NCI-H82 treated with DMSO at 0.1 percent for 48 hours (cell line): Measurements from ENCODE around the gene MLNR.

Source experiments
- DNase-seq: peaks from one replicate; lab custom pipeline; 2025; ENCODE audit not compliant: unreplicated experiment; lab: John Stamatoyannopoulos, UW

The MLNR gene, protein sequence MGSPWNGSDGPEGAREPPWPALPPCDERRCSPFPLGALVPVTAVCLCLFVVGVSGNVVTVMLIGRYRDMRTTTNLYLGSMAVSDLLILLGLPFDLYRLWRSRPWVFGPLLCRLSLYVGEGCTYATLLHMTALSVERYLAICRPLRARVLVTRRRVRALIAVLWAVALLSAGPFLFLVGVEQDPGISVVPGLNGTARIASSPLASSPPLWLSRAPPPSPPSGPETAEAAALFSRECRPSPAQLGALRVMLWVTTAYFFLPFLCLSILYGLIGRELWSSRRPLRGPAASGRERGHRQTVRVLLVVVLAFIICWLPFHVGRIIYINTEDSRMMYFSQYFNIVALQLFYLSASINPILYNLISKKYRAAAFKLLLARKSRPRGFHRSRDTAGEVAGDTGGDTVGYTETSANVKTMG

DNA sequence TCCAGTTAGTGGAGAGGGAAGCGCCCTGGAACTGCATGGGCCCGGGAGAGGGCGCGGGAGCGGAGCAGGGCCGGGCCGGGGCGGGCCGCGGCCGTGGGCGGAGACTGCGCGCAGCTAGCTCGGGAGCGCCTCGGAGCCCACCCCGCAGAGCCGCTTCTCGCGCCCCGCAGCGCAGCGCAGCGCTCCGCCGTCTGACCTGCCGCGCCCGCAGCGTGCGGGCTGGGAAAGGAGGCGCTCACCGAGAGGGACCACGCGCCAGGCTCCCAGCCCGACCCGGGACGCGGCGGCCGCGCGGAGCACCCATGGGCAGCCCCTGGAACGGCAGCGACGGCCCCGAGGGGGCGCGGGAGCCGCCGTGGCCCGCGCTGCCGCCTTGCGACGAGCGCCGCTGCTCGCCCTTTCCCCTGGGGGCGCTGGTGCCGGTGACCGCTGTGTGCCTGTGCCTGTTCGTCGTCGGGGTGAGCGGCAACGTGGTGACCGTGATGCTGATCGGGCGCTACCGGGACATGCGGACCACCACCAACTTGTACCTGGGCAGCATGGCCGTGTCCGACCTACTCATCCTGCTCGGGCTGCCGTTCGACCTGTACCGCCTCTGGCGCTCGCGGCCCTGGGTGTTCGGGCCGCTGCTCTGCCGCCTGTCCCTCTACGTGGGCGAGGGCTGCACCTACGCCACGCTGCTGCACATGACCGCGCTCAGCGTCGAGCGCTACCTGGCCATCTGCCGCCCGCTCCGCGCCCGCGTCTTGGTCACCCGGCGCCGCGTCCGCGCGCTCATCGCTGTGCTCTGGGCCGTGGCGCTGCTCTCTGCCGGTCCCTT is at the start of gene MLNR:
Gene MLNR (plus strand): TSS at position 303 of the 820 bp plus-strand sequence. CDS start 0 bp downstream, at position 303.
- peak; percentile 35 for DNase-seq

DNA sequence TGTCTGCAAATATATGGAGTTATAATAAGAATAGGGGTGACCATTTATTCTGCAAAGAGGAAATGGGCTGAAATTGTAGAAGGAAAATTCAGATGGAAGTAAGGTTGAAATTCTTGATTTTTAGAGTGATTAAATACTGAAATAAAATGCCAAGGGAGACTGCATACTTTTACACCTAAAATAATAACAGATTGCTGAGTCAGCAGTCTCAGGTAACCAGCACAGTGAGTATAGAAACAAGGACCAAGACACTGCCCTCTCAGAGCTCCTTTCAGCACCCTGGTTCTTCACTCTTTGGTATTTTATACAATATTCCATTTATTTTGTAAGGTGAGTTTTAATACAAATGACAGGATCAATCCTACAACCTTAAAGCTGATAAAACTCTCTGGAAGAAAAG is 48.8 kb upstream of the MLNR start:
- no peak for DNase-seq

DNA sequence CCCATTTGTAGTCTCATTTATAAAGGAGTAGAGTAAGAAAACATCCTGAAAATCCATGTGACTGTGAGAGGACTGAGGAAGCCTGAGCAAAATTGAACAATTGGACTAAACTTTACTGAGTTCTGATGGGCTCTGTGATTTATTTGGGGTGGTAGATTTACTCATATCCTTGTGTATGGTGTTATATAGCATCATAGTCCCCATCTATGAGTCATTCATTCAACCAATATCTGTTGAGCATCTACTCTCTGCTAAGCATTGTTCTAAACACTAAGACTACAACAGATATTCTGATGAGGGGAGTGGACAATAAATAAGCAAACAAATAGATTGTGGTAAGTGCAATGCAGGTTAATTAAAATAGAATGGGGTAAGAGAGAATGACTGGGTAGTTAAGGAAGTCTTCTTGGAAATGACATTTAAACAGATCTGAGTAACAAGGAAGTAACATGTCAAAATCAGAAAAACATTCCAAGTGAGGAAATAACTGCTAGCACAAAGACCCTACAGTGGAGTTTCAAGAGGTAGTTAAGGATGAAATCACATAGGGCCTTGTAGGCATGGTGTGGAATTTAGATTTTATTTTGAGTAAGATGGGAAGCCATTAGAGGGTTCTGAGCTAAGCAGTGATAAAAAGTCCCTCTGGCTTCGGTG is 36.3 kb upstream of the MLNR start:
- DNase-seq = no peak

DNA sequence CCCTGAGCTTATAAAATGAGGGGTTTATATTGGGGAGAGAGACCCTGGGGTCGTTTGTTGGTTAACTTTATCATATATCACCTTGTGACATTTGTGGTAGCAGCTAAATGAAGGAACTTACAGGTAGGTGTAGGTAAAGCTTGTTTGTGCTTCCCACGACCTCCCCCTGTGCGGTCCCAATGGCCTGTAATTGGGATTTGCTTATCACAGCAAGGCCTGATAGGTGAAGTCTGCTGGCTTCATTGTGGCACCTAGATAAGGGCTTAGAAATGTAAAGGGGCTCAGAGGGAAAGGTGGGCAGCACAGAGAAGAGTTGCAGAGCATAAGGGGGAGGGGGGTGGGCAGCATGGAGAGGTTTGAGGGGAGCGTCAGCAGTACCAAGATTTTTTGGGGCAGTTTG is 35.5 kb upstream of the MLNR start:
- no peak for DNase-seq

DNA sequence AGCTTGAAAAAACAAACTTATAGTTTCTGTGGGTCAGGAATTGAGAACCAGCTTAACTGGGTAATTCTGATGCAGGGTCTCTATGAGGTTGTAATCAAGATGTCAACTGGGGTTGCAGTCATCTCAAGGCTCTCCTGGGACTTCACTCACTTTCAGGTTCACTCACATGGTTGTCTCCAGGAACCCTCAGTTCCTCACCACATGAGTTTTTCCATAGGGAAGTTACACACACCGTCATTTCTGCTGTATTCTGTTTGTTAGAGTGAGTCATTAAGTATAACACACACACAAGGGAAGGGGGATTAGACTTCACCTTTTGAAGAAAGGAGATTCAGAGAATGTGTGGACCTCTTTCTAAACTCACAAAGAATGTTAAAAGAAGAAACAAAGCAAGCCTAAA is 34.9 kb upstream of the MLNR start:
- DNase-seq = no peak

DNA sequence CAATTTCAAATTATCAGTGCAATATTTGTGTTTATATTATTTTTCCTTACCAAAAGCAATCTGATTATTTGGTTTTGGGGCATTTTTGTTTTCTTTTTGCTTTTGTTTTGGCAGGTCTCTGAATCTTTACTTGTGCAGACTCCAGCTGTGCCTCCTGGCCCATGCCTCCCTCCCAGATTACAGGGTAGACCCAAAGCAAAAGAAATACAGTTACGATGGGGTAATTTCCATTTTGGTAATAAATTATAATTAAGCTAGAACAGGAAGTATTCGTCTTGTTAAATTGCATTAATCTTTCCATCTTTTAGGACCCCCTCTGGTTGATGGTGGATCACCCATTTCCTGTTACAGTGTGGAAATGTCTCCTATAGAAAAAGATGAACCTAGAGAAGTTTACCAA is 29.2 kb upstream of the MLNR start:
- no peak for DNase-seq

DNA sequence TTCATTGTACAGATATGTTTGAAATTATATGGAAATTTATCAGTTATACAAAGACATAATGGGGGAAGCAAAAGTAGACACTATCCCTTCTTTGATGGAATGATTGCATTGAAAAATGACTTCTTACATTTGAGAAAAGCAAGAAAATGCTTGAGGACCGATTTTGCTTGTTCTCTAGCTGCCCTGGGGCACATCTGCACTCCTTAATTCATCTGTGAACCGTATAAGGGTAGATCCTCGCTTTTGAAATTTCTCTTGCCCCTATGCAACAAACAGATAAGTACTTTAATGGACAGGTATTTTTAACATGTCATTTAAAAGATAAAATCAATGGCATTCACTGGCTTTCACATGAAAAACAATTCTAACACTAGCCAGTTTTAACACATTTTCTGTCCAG is 13.5 kb upstream of the MLNR start:
- DNase-seq = no peak

DNA sequence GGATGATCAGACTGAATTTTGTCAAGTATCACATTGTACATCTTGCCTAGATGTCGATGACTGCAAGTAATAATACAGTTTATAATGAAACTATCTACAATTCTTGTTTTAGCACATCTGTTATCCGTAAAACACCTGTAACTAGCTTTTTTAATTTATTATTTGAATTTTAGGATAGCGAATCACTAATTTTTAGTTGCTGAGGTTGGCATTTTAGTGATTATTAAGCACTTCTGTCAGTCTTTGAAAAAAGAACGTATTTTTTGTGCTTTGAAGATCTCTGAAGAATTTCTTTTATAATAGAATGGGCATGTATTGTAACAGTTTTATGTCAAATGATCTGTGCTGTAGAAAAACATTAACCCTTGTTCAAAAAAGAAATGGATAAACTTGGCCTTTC is 11.5 kb upstream of the MLNR start:
- no peak for DNase-seq

DNA sequence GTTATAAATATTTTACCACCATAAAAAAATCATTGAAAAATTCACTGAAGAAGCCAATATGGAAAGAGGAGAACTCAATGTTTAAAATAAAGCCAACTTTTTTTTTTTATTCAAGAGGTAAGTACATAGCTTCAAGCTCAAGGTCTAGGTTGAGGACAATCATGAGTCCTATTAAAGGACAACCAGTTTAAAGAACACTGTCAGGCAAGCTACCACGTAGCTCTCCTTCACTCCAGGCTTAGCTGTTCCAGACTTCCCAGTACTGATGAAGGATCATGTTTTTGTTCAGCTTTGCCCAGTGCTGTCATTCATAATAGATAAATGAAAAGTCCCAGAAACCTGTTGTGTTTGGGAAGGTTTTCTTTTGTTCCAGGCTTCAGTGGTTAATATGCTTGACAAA is 10.0 kb upstream of the MLNR start:
- no peak for DNase-seq

DNA sequence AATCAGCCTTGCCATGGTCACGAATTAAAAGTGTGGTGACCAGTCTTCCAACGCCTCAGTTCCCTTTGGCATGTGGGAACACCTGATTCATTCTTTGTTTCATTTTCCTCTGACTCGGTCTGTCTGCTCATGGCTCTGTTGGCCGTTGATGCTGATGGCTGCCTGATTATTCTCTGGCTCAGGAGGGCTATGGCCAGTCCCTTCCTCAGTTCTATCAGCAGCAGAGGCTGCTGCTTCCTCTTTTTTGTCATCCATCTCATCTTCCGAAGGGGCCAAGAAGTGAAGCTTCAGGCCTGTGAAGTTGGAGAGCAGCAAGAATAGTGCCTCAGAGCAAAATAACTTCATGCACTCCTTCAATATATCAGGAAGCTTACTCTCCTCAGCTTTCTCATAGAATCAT is 9.5 kb upstream of the MLNR start:
- DNase-seq = no peak

DNA sequence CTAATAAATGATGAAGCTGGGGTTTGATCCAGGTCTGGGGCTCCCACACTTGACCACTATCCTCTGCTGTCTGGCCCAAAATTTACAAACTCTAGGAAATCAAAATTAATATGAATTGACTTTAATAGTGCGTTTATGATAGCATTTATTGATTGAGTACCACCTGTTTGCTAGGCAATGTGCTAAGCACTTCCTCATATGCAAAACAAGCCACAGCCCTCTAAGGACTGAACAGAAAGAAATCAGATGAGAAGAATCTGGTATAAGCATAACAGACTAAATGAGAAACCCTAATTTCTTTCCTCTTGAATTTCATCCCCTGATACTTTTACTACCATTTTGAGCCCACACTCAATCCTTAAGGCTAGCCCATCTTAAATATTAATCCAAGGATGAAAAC is 6.6 kb upstream of the MLNR start:
- DNase-seq = no peak

DNA sequence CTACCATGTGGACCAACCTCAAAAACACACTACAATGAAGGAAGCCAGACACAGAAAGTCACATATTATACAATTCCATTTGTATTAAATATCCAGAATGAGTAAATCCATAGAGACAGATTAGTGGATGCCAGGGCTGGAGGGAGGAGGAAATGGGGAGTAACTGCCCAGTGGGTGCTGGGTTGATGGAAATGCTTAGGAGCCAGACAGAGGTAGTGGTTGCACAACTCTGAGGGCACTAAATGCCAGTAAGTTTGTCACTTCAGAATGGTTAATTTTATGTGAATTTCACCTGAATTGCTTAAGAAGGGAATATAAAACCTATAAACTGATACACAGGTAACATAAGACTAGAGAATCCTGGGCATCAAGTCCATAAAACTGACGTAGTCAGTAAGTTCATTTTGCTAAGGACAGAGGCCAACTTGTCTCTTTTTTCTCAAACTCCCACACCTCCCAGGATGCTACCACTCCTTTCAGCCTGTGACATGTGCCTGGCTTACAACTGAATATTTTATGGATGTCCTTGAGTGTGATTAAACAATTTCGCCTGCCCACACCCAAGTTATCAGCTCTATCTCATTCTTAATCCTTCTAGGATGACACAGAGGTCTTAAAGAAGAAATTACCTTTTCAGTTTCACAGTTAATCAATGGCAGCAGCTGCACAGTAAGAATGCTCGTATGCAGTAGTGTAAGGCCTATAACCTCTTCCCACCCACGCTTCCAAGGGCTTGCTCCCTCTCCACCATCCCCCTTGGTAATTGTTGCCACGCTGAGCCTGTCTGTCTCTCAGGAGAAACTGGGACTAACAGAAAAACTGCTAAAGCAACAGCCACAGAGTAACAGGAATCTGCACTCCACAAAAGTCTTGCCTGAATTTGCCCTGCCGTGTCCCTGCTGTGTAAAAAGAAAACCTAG is 5.9 kb upstream of the MLNR start:
- no peak for DNase-seq

DNA sequence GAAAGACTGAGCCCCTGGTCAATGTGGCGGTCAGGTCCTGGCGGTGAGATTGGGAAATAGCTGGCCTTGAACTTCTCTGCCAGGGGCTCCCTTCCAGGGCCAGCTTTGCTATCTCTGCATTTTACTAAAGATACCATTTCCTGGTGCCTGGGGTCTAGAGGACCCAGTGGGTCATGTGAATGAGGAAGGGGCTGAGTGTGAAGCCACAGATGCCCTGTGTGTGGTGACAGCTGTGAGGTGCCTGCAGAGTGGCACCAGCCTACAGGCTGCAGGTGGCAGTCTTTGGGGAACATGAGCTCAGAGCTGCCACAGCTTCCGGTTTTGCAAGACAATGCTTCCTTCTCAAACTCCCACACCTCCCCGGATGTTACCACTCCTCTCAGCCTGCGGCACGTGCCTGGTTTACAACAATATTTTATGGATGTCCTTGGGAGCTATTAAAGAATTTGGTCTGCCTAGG is 5.2 kb upstream of the MLNR start:
- no peak for DNase-seq

DNA sequence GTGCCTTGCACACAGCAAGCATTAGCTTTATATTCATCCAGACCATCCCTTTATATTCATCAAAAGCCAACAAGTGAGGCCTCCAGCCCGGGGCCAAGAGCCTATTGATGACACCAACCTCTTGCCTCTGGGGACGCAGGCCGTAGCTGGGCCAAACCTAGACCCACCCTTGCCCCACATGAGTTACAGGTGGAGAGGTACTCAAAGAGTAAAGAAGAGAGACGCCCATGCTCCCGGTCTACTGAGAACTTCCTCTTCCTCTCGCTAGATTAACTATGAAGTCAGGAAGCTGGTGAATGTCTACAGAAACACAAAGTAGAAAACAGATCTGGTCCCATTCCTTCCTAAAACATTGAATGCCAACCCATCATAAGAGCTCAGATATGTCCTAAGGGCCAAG is 3.8 kb upstream of the MLNR start:
- no peak for DNase-seq

DNA sequence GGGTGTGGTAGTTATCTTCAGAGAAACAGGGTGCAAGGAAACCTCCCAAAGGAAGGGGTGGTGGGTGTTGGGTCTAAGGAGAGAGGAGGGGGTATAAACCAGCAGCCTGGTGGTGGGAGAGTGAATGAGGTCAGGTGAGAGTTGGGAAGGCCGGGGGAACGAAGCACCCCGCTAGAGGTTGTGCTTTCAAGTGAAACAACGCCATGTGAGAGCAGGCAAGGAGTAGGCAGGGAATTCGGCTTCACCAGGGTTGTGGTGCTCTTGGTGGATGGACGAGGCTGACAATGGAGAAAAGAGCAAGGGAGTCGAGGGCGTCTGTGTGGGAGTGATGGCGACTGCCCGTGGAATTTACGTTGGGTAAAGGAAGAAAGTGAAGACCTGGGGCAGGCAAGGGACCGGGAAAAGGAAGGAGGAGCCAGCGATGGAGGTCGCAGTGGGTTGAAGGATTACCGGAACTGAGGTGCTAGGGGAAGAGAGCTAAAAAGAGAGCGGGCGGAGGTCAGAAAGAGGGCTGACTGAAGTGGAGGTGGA is 2.1 kb upstream of the MLNR start:
- DNase-seq = no peak

DNA sequence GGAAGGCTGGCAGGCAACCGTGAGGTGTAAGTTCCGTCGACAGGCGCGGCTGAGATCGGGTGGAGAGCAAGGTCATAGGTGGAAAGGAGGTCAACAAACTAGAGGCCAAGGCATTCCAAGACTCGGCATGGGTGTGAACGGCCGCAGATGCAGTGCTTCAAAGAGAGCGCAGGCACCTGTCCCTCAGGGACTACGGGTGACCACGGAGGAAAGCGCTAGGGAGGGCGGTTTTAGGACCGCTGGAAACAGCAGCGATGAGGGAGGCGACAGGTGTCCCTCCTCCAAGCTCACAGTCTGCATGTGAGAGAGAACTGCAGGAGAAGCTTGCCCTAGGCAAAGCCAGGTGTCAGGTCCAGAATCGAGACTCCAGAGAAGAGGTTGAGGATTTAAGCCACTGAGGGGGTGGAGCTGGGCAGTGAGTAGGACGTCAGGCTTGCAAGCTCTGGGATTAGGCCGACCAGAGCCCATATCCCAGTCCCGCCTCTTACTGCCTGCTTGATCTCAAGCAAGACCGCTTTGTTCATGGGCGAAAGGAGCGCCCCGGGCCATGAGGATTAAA is 1.6 kb upstream of the MLNR start:
- peak; percentile 45 for DNase-seq

DNA sequence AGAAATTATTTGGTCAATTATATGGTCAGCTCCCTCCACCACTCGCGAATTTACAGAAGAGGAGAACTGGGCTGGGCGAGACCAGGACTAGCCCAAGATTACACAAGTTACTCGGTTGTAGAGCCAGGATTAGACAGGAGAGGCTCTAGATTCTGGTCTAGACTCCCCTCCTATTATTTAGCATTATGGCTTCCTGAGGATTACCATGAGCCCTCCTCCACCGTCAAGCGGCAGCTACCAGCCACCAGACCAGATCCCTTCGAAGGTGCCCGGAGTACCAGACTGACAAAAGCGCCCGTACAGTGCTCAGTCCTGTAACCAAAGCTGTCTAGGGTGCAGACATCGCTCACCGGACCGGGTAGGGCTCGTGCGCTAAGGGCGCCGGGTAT is 497 bp upstream of the MLNR start:
- DNase-seq = peak; percentile 60

DNA sequence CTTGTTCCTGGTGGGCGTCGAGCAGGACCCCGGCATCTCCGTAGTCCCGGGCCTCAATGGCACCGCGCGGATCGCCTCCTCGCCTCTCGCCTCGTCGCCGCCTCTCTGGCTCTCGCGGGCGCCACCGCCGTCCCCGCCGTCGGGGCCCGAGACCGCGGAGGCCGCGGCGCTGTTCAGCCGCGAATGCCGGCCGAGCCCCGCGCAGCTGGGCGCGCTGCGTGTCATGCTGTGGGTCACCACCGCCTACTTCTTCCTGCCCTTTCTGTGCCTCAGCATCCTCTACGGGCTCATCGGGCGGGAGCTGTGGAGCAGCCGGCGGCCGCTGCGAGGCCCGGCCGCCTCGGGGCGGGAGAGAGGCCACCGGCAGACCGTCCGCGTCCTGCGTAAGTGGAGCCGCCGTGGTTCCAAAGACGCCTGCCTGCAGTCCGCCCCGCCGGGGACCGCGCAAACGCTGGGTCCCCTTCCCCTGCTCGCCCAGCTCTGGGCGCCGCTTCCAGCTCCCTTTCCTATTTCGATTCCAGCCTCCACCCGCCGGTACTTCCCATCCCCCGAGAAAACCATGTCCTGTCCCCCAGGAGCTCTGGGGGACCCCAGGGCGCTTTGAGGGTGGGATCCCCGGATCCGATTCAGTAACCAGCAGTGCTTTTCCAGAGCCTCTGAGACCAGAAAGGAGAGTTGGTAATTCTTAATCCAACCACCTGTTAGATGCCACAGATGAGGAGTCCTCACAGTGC is 885 bp downstream of the MLNR start:
- DNase-seq = no peak

DNA sequence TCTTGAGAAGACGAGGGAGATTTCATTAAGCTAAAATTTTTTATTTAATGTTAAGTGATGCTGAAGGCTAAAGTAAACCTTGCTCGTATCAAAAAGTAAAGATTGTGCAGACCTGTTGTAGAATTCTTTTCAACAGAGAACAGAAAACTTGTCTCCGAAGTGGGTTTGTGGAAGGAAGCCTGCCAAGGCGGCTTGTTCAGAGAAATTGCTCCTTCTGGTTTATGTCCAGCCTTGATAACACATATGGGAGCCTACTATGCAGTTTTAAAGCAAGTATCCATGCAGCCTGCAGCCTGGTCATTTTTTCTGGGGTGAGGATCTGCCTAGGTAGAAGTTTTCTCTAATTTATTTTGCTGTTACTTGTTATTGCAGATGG is 1.4 kb downstream of the MLNR start:
- DNase-seq = no peak
